ENCODE data around the gene SMIM3.
A peak's percentile ranks its signal among the peaks of the same experiment; 100 is the strongest.
"Not testable (repeated sequence)": the region's sequence is repeated elsewhere in the genome, so short reads cannot be mapped to it uniquely, and the experiment has no call there.

SMIM3 gene

GRCh38 chr5:150765799-150766169, 12.8 kb upstream of the SMIM3 start:
- DNase-seq, result no peak

- no peak for DNase-seq
Observed at GRCh38 chr5:150766251-150766650, 12.3 kb upstream of the SMIM3 start.

- no peak for DNase-seq
Observed at GRCh38 chr5:150771034-150771795, 7.3 kb upstream of the SMIM3 start.

GRCh38 chr5:150774145-150774544, 4.4 kb upstream of the SMIM3 start:
- DNase-seq, result no peak

- DNase-seq, result no peak
Observed at GRCh38 chr5:150777685-150778084, 872 bp upstream of the SMIM3 start.

GRCh38 chr5:150778088-150778516, 455 bp upstream of the SMIM3 start:
- no peak for DNase-seq

- DNase-seq, result peak; percentile 10
Observed at GRCh38 chr5:150779397-150780186, 1.0 kb downstream of the SMIM3 start.

GRCh38 chr5:150780187-150780692, 1.7 kb downstream of the SMIM3 start:
- DNase-seq, result peak; percentile 12

- no peak for DNase-seq
Observed at GRCh38 chr5:150780816-150781221, 2.3 kb downstream of the SMIM3 start.

GRCh38 chr5:150781706-150782614, 3.4 kb downstream of the SMIM3 start:
- DNase-seq, result peak; percentile 67

- DNase-seq, result no peak
Observed at GRCh38 chr5:150782850-150783249, 4.3 kb downstream of the SMIM3 start.

GRCh38 chr5:150783422-150783928, 4.9 kb downstream of the SMIM3 start:
- DNase-seq, result peak; percentile 63

- no peak for DNase-seq
Observed at GRCh38 chr5:150785950-150786349, 7.4 kb downstream of the SMIM3 start.

- no peak for DNase-seq
Observed at GRCh38 chr5:150786876-150787275, 8.3 kb downstream of the SMIM3 start.

- DNase-seq, result no peak
Observed at GRCh38 chr5:150787656-150788055, 9.1 kb downstream of the SMIM3 start.

GRCh38 chr5:150788977-150789376, 10.4 kb downstream of the SMIM3 start:
- DNase-seq, result no peak

GRCh38 chr5:150789450-150789849, 10.9 kb downstream of the SMIM3 start:
- DNase-seq, result no peak

GRCh38 chr5:150789943-150790611, 11.5 kb downstream of the SMIM3 start:
- DNase-seq, result peak; percentile 16

- no peak for DNase-seq
Observed at GRCh38 chr5:150791536-150791935, 13.0 kb downstream of the SMIM3 start.

- DNase-seq, result not testable (repeated sequence)
Observed at GRCh38 chr5:150793423-150793888, 14.9 kb downstream of the SMIM3 start.

GRCh38 chr5:150794927-150795326, 16.4 kb downstream of the SMIM3 start:
- DNase-seq, result no peak

GRCh38 chr5:150797384-150797783, 18.8 kb downstream of the SMIM3 start:
- DNase-seq, result no peak

Data from eye (tissue), 1 donor.